ENCODE data around the gene CAP2. TPM values are rescaled to one million over a fixed set of nuclear protein-coding genes. Genes with fewer than 3 reads are reported as not detected.

CAP2 gene
- total and polyA plus RNA-seq, 11 donors, result 61.3 to 187 (median 126) TPM

- Histone ChIP-seq H3K27ac (no peak overlapping the region), H3K4me3 (no peak overlapping the region), H3K9me3 (no peaks in the 10 kb centered on the region), H3K36me3 (no peaks in the 10 kb centered on the region), H3K27me3 (no peaks in the 10 kb centered on the region), H3K4me1 (peaks cover 0 to 12% (median 4%) of the 10 kb centered on the region in 12 donors)
- intact Hi-C loops (cut with DNase I), result no loop called here
- WGBS, 4 donors, result 73 to 89% (median 84%) methylated on average over 4 of the region's 4 CpGs
- DNase-seq, result no peak
- ATAC-seq, result no peak
- TF ChIP-seq CTCF (IDR thresholded peaks at IDR 0.05), result no peak
- no peak for TF ChIP-seq POLR2A (IDR thresholded peaks at IDR 0.05)
Observed at GRCh38 chr6:17442196-17442595, 48.8 kb downstream of the CAP2 start.

GRCh38 chr6:17446713-17447112 is 53.3 kb downstream of the CAP2 start:
- Histone ChIP-seq H3K27me3 (no peaks in the 10 kb centered on the region), H3K27ac (no peak overlapping the region), H3K9me3 (no peaks in the 10 kb centered on the region), H3K36me3 (no peaks in the 10 kb centered on the region), H3K4me3 (no peak overlapping the region), H3K4me1 (peaks cover 0 to 9% (median 0%) of the 10 kb centered on the region in 12 donors)
- no peak for TF ChIP-seq CTCF (IDR thresholded peaks at IDR 0.05)
- TF ChIP-seq POLR2A (IDR thresholded peaks at IDR 0.05), result no peak
- ATAC-seq, result no peak
- intact Hi-C loops (cut with DNase I), result no loop called here
- DNase-seq, result no peak
- WGBS, 4 donors, result 80 to 91% (median 88%) methylated on average over 2 of the region's 2 CpGs

GRCh38 chr6:17448165-17448564 is 54.8 kb downstream of the CAP2 start:
- Histone ChIP-seq H3K4me1 (peaks cover 0 to 9% (median 0%) of the 10 kb centered on the region in 12 donors), H3K27me3 (no peaks in the 10 kb centered on the region), H3K27ac (no peak overlapping the region), H3K4me3 (no peak overlapping the region), H3K36me3 (no peaks in the 10 kb centered on the region), H3K9me3 (no peaks in the 10 kb centered on the region)
- no peak for TF ChIP-seq CTCF (IDR thresholded peaks at IDR 0.05)
- no peak for TF ChIP-seq POLR2A (IDR thresholded peaks at IDR 0.05)
- WGBS, 4 donors, result 95 to 100% (median 96%) methylated on average over 1 of the region's 1 CpG
- no peak for ATAC-seq
- no peak for DNase-seq
- intact Hi-C loops (cut with DNase I), result no loop called here

GRCh38 chr6:17450397-17450796 is 57.0 kb downstream of the CAP2 start:
- DNase-seq, result no peak
- H3K27me3 ChIP-seq, result no peaks in the 10 kb centered on the region
- no peak overlapping the region for H3K4me3 ChIP-seq
- H3K9me3 ChIP-seq, result no peaks in the 10 kb centered on the region
- peaks cover 0 to 17% (median 0%) of the 10 kb centered on the region in 12 donors for H3K4me1 ChIP-seq
- 84 to 92% (median 90%) methylated on average over 1 of the region's 1 CpG for WGBS, 4 donors
- no peaks in the 10 kb centered on the region for H3K36me3 ChIP-seq
- no peak for TF ChIP-seq CTCF (IDR thresholded peaks at IDR 0.05)
- no peak for TF ChIP-seq POLR2A (IDR thresholded peaks at IDR 0.05)
- ATAC-seq, result no peak
- no peak overlapping the region for H3K27ac ChIP-seq
- intact Hi-C loops (cut with DNase I), result no loop called here
